Body of pancreas (tissue), 4 donors: Measurements from ENCODE around the gene PTGR1. TPM values are rescaled to one million over a fixed set of nuclear protein-coding genes. Genes with fewer than 3 reads are reported as not detected.

Experiments
- ATAC-seq: fragments of 150-250 bp; one replicate; pipeline ENCODE4 v1.9.1; 2016
- DNase-seq, 4 donors: peaks; one replicate each; pipeline ENCODE4 v3.0.0-alpha.2; 2019
- H3K27ac ChIP-seq, 4 donors: fragments of 200-600 bp; sonication (generic); 1 replicate in 3 of 4; 2 replicates in 1 of 4; pipeline versions ENCODE4 v1.5.1 to v1.6.1; 2016 to 2019; ENCODE audit warnings: mild to moderate bottlenecking in 1 of 4, mixed read lengths in 1 of 4, moderate library complexity in 1 of 4
- H3K27me3 ChIP-seq, 2 donors: fragments of 200-600 bp; sonication (generic); one replicate each; pipeline ENCODE4 v1.6.0; 2016; ENCODE audit warnings: mild to moderate bottlenecking in 1 of 2
- H3K36me3 ChIP-seq, 2 donors: fragments of 200-600 bp; sonication (generic); replicated peaks in 1 of 2; 2 replicates each; pipeline ENCODE4 v1.5.1; 2016; ENCODE audit warnings: low read depth in 2 of 2; ENCODE audit not compliant: insufficient read depth in 1 of 2
- H3K4me1 ChIP-seq: fragments of 200-600 bp; sonication (generic); one replicate; pipeline ENCODE4 v1.6.0; 2016
- H3K4me3 ChIP-seq, 2 donors: fragments of 200-600 bp; sonication (generic); 1 replicate in 1 of 2; 2 replicates in 1 of 2; pipeline ENCODE4 v1.5.1; 2016 to 2019
- H3K9me3 ChIP-seq, 3 donors: fragments of 200-600 bp; sonication (generic); 1 replicate in 2 of 3; 2 replicates in 1 of 3; pipeline ENCODE4 v1.5.1; 2016
- POLR2A ChIP-seq, 3 donors: fragments of 450-650 bp; IDR thresholded peaks; one replicate each; pipeline ENCODE4 v1.6.1; 2016; ENCODE audit warnings: antibody characterized with exemption in 3 of 3, mild to moderate bottlenecking in 2 of 3
- WGBS, 2 donors: methylation state at CpG; one replicate each; pipeline ENCODE4 v1.1.5; 2017; 5-methylcytosine and 5-hydroxymethylcytosine counted together
- intact Hi-C: fragments of 100-400 bp; cut with DNase I; formaldehyde crosslinking; loops from one replicate; pipeline ENCODE4 v1.15.1; 2023
- total RNA-seq, 2 donors: library from RNA; depleted of rRNA; stranded (reverse); fragments of >200 nt; gene quantifications; one replicate each; pipeline ENCODE4 v1.1.0, GENCODE V29; 2016
- TF ChIP-seq, protein P1 (sequence below), 7 experiments: fragments of 450-650 bp in 4 of 7; fragments of 200-600 bp in 3 of 7; sonication (generic) in 3 of 7; IDR thresholded peaks; one replicate each; pipeline ENCODE4 v1.5.1; 2016 to 2019; ENCODE audit warnings: antibody characterized with exemption in 7 of 7

PTGR1 gene
- total RNA-seq, 2 donors from 2014 or later: 8.2 to 18.9 TPM

DNA sequence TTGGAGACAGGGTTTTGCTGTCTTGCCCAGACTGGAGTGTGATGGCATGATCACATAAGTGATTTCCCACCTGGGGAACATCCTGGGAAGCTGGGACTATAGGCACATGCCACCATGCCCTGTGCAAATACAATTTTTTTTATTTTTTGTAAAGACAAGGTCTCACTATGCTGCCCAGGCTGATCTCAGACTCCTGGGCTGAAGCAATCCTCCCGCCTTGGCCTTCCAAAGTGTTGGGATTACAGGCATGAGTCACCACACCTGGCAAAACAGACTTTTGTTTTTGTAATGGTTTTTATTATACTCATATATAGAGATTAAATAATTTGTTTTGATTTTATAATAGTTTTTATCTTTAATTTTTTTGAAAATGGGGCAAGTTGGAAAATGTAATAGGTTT, 46.4 kb upstream of the PTGR1 start:
- Histone ChIP-seq H3K36me3 (peaks cover 2 to 6% of the 10 kb centered on the region in 2 donors), H3K27me3 (no peaks in the 10 kb centered on the region), H3K4me1 (no peaks in the 10 kb centered on the region), H3K4me3 (no peak overlapping the region), H3K9me3 (no peaks in the 10 kb centered on the region), H3K27ac (no peak overlapping the region)
- ATAC-seq (no peak), DNase-seq (peak in 2 of 4 donors; percentile 23 to 38)
- 89 to 95% methylated on average over 1 of the region's 1 CpG for WGBS, 2 donors
- TF ChIP-seq, protein P1, sequence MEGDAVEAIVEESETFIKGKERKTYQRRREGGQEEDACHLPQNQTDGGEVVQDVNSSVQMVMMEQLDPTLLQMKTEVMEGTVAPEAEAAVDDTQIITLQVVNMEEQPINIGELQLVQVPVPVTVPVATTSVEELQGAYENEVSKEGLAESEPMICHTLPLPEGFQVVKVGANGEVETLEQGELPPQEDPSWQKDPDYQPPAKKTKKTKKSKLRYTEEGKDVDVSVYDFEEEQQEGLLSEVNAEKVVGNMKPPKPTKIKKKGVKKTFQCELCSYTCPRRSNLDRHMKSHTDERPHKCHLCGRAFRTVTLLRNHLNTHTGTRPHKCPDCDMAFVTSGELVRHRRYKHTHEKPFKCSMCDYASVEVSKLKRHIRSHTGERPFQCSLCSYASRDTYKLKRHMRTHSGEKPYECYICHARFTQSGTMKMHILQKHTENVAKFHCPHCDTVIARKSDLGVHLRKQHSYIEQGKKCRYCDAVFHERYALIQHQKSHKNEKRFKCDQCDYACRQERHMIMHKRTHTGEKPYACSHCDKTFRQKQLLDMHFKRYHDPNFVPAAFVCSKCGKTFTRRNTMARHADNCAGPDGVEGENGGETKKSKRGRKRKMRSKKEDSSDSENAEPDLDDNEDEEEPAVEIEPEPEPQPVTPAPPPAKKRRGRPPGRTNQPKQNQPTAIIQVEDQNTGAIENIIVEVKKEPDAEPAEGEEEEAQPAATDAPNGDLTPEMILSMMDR (IDR thresholded peaks at IDR 0.05): no peak
- no peak for TF ChIP-seq POLR2A (IDR thresholded peaks at IDR 0.05)
- intact Hi-C loops: no loop called here

DNA sequence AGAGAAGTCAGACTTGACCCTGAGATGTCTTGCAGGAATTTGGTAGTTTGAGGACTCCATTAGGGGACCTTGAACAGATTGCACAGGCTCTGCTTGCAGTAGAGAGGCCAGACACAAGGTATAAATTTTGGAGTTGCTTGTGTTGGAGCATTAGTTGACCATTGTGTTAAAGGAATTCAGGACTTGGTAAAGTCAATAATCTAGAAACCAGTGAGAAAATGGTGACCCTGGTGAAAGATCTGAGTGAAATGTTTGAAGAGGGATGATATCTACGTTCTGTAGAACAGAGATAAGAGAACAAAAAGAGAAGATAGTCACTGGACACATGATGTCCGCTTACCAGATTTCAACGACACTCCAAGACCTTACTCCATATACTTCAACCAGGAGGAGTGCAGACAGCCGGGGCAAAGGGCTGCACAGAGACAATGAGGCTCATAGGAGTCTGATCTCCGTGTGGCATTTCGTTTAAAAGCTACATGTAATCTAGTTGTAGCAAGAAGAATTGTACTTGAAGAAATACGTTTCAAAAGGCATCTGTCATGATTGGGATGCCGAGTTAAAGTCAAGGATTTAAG, 44.8 kb upstream of the PTGR1 start:
- no peak overlapping the region for H3K27ac ChIP-seq
- H3K9me3 ChIP-seq: no peaks in the 10 kb centered on the region
- 69 to 75% methylated on average over 8 of the region's 8 CpGs for WGBS, 2 donors
- intact Hi-C loops: no loop called here
- no peak for ATAC-seq
- DNase-seq: no peak
- no peak overlapping the region for H3K4me3 ChIP-seq
- H3K4me1 ChIP-seq: peaks cover under 1% of the 10 kb centered on the region
- peaks cover 0 to 2% of the 10 kb centered on the region in 2 donors for H3K36me3 ChIP-seq
- no peaks in the 10 kb centered on the region for H3K27me3 ChIP-seq
- TF ChIP-seq, protein P1 (IDR thresholded peaks at IDR 0.05): no peak
- TF ChIP-seq POLR2A (IDR thresholded peaks at IDR 0.05): no peak

DNA sequence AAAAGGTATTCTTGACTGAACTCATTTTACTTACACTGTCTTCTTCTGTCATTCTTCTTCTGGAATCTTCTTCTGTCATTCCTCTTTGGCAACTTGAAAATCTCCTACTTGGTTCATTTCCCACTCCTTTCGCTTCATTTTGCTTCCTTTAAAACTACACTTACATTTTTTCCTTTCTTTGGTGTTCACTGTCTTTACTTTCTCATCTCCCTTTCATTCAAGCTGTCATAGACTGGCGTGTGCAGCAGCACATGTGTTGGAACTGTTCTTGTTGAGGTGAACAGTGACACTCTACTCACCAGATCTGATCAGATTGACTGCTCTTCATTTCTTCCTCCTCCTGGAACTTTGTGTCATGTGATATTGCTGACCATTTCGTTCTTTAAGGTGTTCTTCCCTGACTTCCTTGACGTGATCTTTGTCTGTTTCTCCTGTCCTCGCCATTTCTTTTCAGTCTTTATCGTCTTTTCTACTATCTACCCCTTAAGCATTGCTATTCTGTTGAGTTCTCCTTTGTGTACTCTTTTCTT, 38.0 kb upstream of the PTGR1 start:
- intact Hi-C loops: no loop called here
- no peak overlapping the region for H3K4me3 ChIP-seq
- H3K4me1 ChIP-seq: peaks cover 52% of the 10 kb centered on the region
- H3K9me3 ChIP-seq: peaks cover 0 to 3% (median 0%) of the 10 kb centered on the region in 3 donors
- DNase-seq: no peak
- no peaks in the 10 kb centered on the region for H3K27me3 ChIP-seq
- H3K27ac ChIP-seq: peak overlapping the region in 2 of 4 donors; percentile 10 to 48
- TF ChIP-seq, protein P1 (IDR thresholded peaks at IDR 0.05): no peak
- no peak for TF ChIP-seq POLR2A (IDR thresholded peaks at IDR 0.05)
- 38 to 49% methylated on average over 6 of the region's 6 CpGs for whole genome bisulfite sequencing, 2 donors
- no peak for ATAC-seq
- H3K36me3 ChIP-seq: no peaks in the 10 kb centered on the region

DNA sequence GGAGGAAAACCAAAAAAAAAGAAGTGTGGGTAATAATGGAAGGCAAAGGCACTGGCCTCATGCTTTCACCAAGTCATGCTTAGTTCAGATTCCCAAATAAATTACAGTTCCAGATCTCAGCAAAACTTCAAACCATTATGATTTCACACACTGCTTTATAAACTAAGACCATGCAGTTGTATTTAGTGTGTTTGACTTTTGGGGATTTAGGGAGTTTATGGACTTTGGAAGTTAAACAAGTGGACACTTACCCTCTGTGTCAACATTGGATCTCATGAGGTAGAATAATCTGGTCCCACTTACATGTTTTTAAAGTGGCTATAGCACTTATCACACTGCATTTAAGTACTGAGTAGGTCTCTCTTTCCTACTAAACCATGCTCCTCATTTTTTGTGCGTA, 35.4 kb upstream of the PTGR1 start:
- Histone ChIP-seq H3K4me3 (no peak overlapping the region), H3K27me3 (no peaks in the 10 kb centered on the region), H3K27ac (no peak overlapping the region), H3K9me3 (peaks cover 0 to 3% (median 0%) of the 10 kb centered on the region in 3 donors), H3K4me1 (peaks cover 59% of the 10 kb centered on the region), H3K36me3 (no peaks in the 10 kb centered on the region)
- intact Hi-C loops: no loop called here
- ATAC-seq (no peak), DNase-seq (no peak)
- WGBS, 2 donors: 13 to 45% methylated on average over 1 of the region's 1 CpG
- no peak for TF ChIP-seq POLR2A (IDR thresholded peaks at IDR 0.05)
- TF ChIP-seq, protein P1 (IDR thresholded peaks at IDR 0.05): no peak

DNA sequence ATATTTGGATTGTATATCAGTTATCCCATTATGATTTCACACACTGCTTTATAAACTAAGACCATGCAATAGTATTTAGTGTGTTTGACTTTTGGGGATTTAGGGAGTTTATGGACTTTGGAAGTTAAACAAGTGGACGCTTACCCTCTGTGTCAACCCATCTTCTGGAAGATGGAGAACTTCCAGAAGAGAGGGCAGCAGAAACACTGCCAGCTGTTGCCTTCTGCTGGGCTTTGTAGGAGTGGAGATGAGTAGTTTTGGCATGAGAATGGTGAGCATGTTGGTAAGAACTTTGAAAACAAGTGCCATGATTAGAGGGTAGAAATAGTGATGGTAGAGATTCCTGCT, 33.9 kb upstream of the PTGR1 start:
- intact Hi-C loops: no loop called here
- H3K36me3 ChIP-seq: no peaks in the 10 kb centered on the region
- 28 to 39% methylated on average over 1 of the region's 1 CpG for WGBS, 2 donors
- H3K27me3 ChIP-seq: no peaks in the 10 kb centered on the region
- ATAC-seq: no peak
- H3K27ac ChIP-seq: no peak overlapping the region
- H3K9me3 ChIP-seq: peaks cover 0 to 3% (median 0%) of the 10 kb centered on the region in 3 donors
- H3K4me1 ChIP-seq: peaks cover 55% of the 10 kb centered on the region
- no peak overlapping the region for H3K4me3 ChIP-seq
- DNase-seq: no peak
- TF ChIP-seq, protein P1 (IDR thresholded peaks at IDR 0.05): no peak
- TF ChIP-seq POLR2A (IDR thresholded peaks at IDR 0.05): no peak
